Smooth muscle cell (in vitro differentiated cells): Measurements from ENCODE around the gene SPHK1. TPM values are rescaled to one million over a fixed set of nuclear protein-coding genes. Genes with fewer than 3 reads are reported as not detected.

Experiments used
- DNase-seq: peaks from one replicate; lab custom pipeline; 2025; ENCODE audit not compliant: unreplicated experiment; lab: John Stamatoyannopoulos, UW
- H2AFZ ChIP-seq: fragments of 200-600 bp; sonication (generic); 2 replicates; pipeline ENCODE4 v1.6.0; 2016; ENCODE audit warnings: antibody characterized with exemption, low read depth, mild to moderate bottlenecking
- H3F3A ChIP-seq: fragments of 200-600 bp; sonication (generic); 2 replicates; pipeline ENCODE4 v1.6.0; 2017; ENCODE audit warnings: antibody characterized with exemption, low read depth
- H3K27ac ChIP-seq: fragments of 200-600 bp; sonication (generic); 2 replicates; pipeline ENCODE4 v1.5.1; 2016; ENCODE audit warnings: low read depth, mild to moderate bottlenecking
- H3K27me3 ChIP-seq: fragments of 200-600 bp; sonication (generic); 2 replicates; pipeline ENCODE4 v1.6.1; 2016; ENCODE audit warnings: low read depth, mild to moderate bottlenecking
- H3K36me3 ChIP-seq: fragments of 200-600 bp; sonication (generic); 2 replicates; pipeline ENCODE4 v1.5.1; 2016; ENCODE audit warnings: low read depth
- H3K4me1 ChIP-seq: fragments of 200-600 bp; sonication (generic); 2 replicates; pipeline ENCODE4 v1.5.1; 2016; ENCODE audit warnings: low read depth
- H3K4me2 ChIP-seq: fragments of 200-600 bp; sonication (generic); 2 replicates; pipeline ENCODE4 v1.6.0; 2016; ENCODE audit warnings: mild to moderate bottlenecking
- H3K4me3 ChIP-seq: fragments of 200-600 bp; sonication (generic); 2 replicates; pipeline ENCODE4 v1.5.1; 2016; ENCODE audit warnings: mild to moderate bottlenecking
- H3K79me2 ChIP-seq: fragments of 200-600 bp; sonication (generic); 2 replicates; pipeline ENCODE4 v1.6.0; 2016; ENCODE audit warnings: low read depth, mild to moderate bottlenecking
- H3K9ac ChIP-seq: fragments of 200-600 bp; sonication (generic); 2 replicates; pipeline ENCODE4 v1.6.0; 2016; ENCODE audit warnings: low read depth
- H3K9me3 ChIP-seq: fragments of 200-600 bp; sonication (generic); replicated peaks from 2 replicates; pipeline ENCODE4 v1.5.1; 2016; ENCODE audit warnings: low read depth
- H4K20me1 ChIP-seq: fragments of 200-600 bp; sonication (generic); 2 replicates; pipeline ENCODE4 v1.6.0; 2016; ENCODE audit warnings: low read depth
- WGBS: methylation state at CpG from one replicate; pipeline ENCODE4 v1.1.7; 2016; ENCODE audit warnings: low lambda C conversion rate; 5-methylcytosine and 5-hydroxymethylcytosine counted together
- polyA plus RNA-seq: library from polyadenylated mRNA; unstranded; fragments of >200 nt; fragmentation: Nextera tagmentation; extraction: Ambion mirVana; gene quantifications from 2 replicates; pipeline ENCODE4 v1.2.1, GENCODE V29; 2016
- total RNA-seq: library from RNA; depleted of rRNA; stranded (reverse); fragments of >200 nt; gene quantifications from 2 replicates; pipeline ENCODE4 v1.2.3, GENCODE V29; 2014
- TF ChIP-seq, protein P1 (sequence below): fragments of 200-600 bp; sonication (generic); IDR thresholded peaks from 2 replicates; pipeline ENCODE4 v1.5.1; 2017; ENCODE audit warnings: borderline replicate concordance, mild to moderate bottlenecking, antibody characterized with exemption; ENCODE audit not compliant: insufficient read depth, poor library complexity, severe bottlenecking

SPHK1 gene, protein sequence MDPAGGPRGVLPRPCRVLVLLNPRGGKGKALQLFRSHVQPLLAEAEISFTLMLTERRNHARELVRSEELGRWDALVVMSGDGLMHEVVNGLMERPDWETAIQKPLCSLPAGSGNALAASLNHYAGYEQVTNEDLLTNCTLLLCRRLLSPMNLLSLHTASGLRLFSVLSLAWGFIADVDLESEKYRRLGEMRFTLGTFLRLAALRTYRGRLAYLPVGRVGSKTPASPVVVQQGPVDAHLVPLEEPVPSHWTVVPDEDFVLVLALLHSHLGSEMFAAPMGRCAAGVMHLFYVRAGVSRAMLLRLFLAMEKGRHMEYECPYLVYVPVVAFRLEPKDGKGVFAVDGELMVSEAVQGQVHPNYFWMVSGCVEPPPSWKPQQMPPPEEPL
- total RNA-seq (8.3 and 20.1 TPM in 2 replicates), polyA plus RNA-seq (24.8 and 27.4 TPM in 2 replicates)

DNA sequence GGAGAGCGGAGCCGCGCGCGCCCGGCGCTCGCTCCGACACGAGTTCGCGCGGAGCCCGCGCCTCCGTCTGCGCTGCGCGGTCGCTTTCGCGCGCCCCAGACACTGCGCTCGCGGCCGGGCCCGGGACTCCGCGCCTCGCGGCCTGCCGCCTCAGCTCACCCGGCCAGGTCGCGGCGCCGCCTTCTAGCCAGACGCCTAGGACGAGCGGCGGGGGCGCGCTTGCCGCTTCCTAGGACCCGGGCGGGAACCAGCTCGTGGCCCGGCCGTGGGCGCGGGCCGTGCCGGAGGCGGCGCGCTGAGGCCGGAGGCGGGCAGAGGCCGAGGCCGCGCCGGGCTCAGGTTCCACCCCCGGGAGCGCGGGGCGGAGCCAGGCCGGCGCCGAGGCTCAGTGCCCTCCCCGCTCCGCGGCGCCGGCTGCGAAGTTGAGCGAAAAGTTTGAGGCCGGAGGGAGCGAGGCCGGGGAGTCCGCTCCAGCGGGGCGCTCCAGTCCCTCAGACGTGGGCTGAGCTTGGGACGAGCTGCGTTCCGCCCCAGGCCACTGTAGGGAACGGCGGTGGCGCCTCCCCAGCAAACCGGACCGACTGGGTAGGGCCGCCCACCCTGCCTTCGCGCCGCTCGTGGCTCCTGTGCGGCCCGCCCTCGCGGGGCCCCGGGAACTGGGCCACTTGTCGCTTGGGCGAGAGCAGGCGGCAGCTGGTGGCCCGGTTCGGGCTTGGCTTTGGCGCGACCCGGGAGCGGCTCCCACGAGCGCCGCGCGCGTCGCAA, at the start of gene SPHK1:
Gene SPHK1 (plus strand): TSS at position 388 of the 765 bp plus-strand sequence. CDS start 1,036 bp downstream, outside the sequence.
- Histone ChIP-seq H3K27ac (peak within 1 kb of the TSS; percentile 89), H3K4me2 (peak within 1 kb of the TSS; percentile 99), H2AFZ (peak within 1 kb of the TSS; percentile 91), H3K9ac (peak within 1 kb of the TSS; percentile 90), H3K79me2 (no peaks in the 10 kb centered on the region), H3K4me1 (peaks cover 13% of the 10 kb centered on the region), H3K9me3 (no peaks in the 10 kb centered on the region), H3F3A (peaks cover 6% of the 10 kb centered on the region), H3K27me3 (no peaks in the 10 kb centered on the region), H3K36me3 (no peaks in the 10 kb centered on the region), H4K20me1 (peaks cover 19% of the 10 kb centered on the region), H3K4me3 (peak within 1 kb of the TSS; percentile 84)
- peak; percentile 56 for DNase-seq
- under 1% methylated on average over 99 of the region's 118 CpGs for WGBS
- TF ChIP-seq, protein P1, sequence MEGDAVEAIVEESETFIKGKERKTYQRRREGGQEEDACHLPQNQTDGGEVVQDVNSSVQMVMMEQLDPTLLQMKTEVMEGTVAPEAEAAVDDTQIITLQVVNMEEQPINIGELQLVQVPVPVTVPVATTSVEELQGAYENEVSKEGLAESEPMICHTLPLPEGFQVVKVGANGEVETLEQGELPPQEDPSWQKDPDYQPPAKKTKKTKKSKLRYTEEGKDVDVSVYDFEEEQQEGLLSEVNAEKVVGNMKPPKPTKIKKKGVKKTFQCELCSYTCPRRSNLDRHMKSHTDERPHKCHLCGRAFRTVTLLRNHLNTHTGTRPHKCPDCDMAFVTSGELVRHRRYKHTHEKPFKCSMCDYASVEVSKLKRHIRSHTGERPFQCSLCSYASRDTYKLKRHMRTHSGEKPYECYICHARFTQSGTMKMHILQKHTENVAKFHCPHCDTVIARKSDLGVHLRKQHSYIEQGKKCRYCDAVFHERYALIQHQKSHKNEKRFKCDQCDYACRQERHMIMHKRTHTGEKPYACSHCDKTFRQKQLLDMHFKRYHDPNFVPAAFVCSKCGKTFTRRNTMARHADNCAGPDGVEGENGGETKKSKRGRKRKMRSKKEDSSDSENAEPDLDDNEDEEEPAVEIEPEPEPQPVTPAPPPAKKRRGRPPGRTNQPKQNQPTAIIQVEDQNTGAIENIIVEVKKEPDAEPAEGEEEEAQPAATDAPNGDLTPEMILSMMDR: no peak

DNA sequence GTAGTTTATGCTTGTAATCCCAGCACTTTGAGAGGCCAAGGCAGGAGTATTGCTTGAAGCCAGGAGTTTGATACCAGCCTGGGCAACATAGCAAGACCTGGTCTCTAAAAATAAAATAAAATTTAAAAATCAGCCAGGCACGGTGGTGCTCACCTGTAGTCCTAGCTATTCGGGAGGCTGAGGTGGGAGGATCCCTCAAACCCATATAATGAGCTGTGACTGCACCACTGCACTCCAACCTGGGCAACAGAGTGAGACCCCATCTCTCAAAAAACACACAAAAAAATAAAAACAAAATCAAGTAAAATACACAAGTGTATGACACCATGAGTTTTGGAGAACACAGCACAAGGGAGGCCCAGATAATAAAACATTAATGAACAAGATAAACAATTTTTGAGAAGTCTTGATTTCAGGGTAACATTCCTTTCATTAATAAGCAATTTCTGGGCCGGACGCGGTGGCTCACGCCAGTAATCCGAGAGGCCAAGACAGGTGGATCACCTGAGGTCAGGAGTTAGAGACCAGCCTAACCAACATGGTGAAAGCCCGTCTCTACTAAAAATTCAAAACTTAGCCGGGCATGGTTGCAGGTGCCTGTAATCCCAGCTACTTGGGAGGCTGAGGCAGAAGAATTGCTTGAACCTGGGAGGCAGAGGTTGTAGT, 48.6 kb upstream of the SPHK1 start:
- DNase-seq: no peak
- Histone ChIP-seq H3K9ac (no peak overlapping the region), H2AFZ (no peak overlapping the region), H3K27ac (no peak overlapping the region), H3K27me3 (no peaks in the 10 kb centered on the region), H3K4me2 (no peak overlapping the region), H3K4me3 (no peak overlapping the region), H3K9me3 (no peaks in the 10 kb centered on the region), H3K79me2 (peaks cover 11% of the 10 kb centered on the region), H3K36me3 (no peaks in the 10 kb centered on the region), H4K20me1 (peaks cover 19% of the 10 kb centered on the region), H3F3A (no peaks in the 10 kb centered on the region), H3K4me1 (peaks cover 6% of the 10 kb centered on the region)
- TF ChIP-seq, protein P1: no peak
- WGBS: 98% methylated on average over 9 of the region's 9 CpGs

DNA sequence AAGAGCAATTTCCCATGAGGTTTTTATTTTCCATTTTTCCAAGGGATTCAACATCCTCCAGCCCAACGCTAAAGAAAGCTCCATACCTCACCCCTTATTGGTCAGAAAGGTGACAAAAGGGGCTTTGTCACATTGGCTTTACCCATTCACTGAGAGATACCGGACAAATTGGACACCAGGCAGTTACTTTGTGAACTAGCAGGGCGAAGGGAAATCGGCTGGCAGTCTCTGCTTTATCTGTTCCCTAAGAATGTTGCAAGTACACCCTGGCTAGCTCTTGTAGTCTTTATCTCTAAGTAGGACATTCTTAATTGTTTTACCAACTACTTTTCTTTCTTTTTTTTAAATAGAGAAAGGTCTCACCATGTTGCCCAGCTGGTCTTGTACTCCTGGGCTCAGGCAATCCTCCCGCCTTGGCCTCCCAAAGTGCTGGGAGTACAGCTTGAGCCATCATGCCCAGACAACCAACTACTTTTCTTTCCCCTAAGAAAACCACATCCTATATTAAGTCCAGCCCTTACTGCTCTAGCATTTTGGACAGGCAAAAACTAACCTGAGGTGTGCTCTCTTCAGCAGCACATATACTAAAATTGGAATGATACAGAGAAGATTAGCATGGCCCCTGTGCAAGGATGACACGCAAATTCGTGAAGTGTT, 47.5 kb upstream of the SPHK1 start:
- Histone ChIP-seq H4K20me1 (peaks cover 19% of the 10 kb centered on the region), H3K27me3 (no peaks in the 10 kb centered on the region), H3K4me1 (peaks cover 6% of the 10 kb centered on the region), H3K79me2 (peaks cover 11% of the 10 kb centered on the region), H3K4me3 (no peak overlapping the region), H3F3A (no peaks in the 10 kb centered on the region), H2AFZ (no peak overlapping the region), H3K4me2 (no peak overlapping the region), H3K27ac (no peak overlapping the region), H3K9me3 (no peaks in the 10 kb centered on the region), H3K9ac (no peak overlapping the region), H3K36me3 (no peaks in the 10 kb centered on the region)
- 99% methylated on average over 7 of the region's 7 CpGs for WGBS
- no peak for DNase-seq
- TF ChIP-seq, protein P1: no peak
